DND-41 (cell line): ENCODE measurements around the gene LRRFIP2.
A peak's percentile ranks its signal among the peaks of the same experiment; 100 is the strongest.

Experiments
- ATAC-seq: fragments of 200-7000 bp; cut with Tn5 transposase; 3 replicates; pipeline ENCODE4 v1.9.1; 2021; ENCODE audit warnings: low read depth; ENCODE audit not compliant: insufficient read depth
- DNase-seq: peaks from one replicate; pipeline ENCODE4 v3.0.0-alpha.2; 2020
- H2AFZ ChIP-seq: 2 replicates; pipeline ENCODE4 v1.6.0; 2012; ENCODE audit warnings: low read depth, low read length
- H3K27ac ChIP-seq: 2 replicates; pipeline ENCODE4 v1.5.1; 2012; ENCODE audit warnings: low read length, inconsistent platforms
- H3K27me3 ChIP-seq: fragments of 200-600 bp; sonication (generic); 2 replicates; pipeline ENCODE4 v1.6.0; 2012; ENCODE audit warnings: low read length, mild to moderate bottlenecking, inconsistent platforms; ENCODE audit not compliant: insufficient read depth, poor library complexity
- H3K36me3 ChIP-seq: 2 replicates; pipeline ENCODE4 v1.5.1; 2012; ENCODE audit warnings: low read length, inconsistent platforms; ENCODE audit not compliant: insufficient read depth
- H3K4me1 ChIP-seq: 2 replicates; pipeline ENCODE4 v1.5.1; 2012; ENCODE audit warnings: mild to moderate bottlenecking, low read length; ENCODE audit not compliant: insufficient read depth
- H3K4me2 ChIP-seq: 2 replicates; pipeline ENCODE4 v1.6.0; 2012; ENCODE audit warnings: mild to moderate bottlenecking, moderate library complexity, low read length, inconsistent platforms; ENCODE audit not compliant: insufficient read depth
- H3K4me3 ChIP-seq, 2 experiments: fragments of 200-600 bp in 1 of 2; shearing (Covaris generic) in 1 of 2; 2 replicates each; pipeline ENCODE4 v1.5.1; 2012 to 2016; ENCODE audit warnings: inconsistent platforms in 2 of 2, low read length in 2 of 2, mild to moderate bottlenecking in 2 of 2, low read depth in 1 of 2, moderate library complexity in 1 of 2
- H3K79me2 ChIP-seq: 2 replicates; pipeline ENCODE4 v1.6.0; 2012; ENCODE audit warnings: low read length, inconsistent platforms; ENCODE audit not compliant: insufficient read depth
- H3K9ac ChIP-seq: 2 replicates; pipeline ENCODE4 v1.6.0; 2012; ENCODE audit warnings: low read depth, mild to moderate bottlenecking, inconsistent platforms, low read length, moderate library complexity
- H3K9me3 ChIP-seq: 2 replicates; pipeline ENCODE4 v1.5.1; 2012; ENCODE audit warnings: low read length, moderate library complexity, mild to moderate bottlenecking, inconsistent platforms; ENCODE audit not compliant: insufficient read depth, severe bottlenecking
- H4K20me1 ChIP-seq: 2 replicates; pipeline ENCODE4 v1.6.0; 2012; ENCODE audit warnings: low read length; ENCODE audit not compliant: insufficient read depth
- EZH2 ChIP-seq: IDR thresholded peaks from 3 replicates; pipeline ENCODE4 v1.6.1; 2012; ENCODE audit warnings: borderline replicate concordance, low read depth, mild to moderate bottlenecking, moderate library complexity, low read length, inconsistent platforms; ENCODE audit not compliant: severe bottlenecking
- TF ChIP-seq, protein P1 (sequence below): IDR thresholded peaks from 2 replicates; pipeline ENCODE4 v1.5.1; 2012; ENCODE audit warnings: borderline replicate concordance, low read length, moderate library complexity, mild to moderate bottlenecking; ENCODE audit not compliant: poor library complexity, severe bottlenecking; ENCODE audit errors: extremely low read depth

Gene LRRFIP2

DNA sequence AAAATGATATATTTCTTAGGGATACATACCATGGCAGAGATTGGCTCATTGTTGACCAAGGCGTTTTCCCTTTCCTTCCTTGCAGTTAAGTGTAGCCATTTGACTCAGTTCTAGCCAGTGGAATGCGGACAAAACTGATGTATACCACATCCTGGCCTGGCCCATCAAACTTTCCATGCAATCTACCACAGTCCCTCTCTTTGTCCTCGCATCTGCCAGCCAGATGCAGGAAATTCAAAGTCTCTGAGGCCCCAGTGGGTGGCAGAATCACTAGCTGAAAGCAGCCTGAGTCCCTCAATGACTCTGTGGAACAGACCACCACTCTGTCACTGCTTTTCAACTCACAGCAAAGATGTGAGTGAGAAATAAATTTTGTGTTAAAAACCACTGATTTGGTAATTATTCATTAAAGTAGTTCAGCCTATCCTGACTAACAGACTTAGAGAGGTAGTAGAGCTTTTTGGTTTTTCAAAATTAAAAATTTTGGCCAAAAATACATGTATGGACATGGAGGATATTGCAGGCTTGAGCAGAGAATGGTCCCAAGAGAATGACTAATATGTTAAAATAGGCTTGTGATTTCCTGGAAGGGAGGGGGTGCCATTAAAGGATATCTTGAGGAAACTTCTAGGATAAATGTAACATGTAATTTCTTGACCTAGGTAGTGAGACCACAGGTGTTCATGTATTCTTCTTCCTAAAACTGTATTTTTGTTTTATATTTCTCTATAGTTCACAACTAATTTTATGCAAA, 10.9 kb downstream of the LRRFIP2 start:
- Histone ChIP-seq H3K9me3 (no peaks in the 10 kb centered on the region), H4K20me1 (peaks cover 5% of the 10 kb centered on the region; the same call in 1 of the 2 replicates), H3K4me1 (no peaks in the 10 kb centered on the region), H3K36me3 (peaks cover 16% of the 10 kb centered on the region; the same call in 1 of the 2 replicates), H3K4me2 (no peak overlapping the region), H3K27me3 (no peaks in the 10 kb centered on the region), H2AFZ (no peak overlapping the region), H3K9ac (no peak overlapping the region), H3K27ac (0 out of 2 replicates have a peak overlapping the region, but pooled peaks have one; percentile 11), H3K79me2 (peaks cover 9% of the 10 kb centered on the region; the same call in 1 of the 2 replicates), H3K4me3 (no peak overlapping the region)
- TF ChIP-seq, protein P1, sequence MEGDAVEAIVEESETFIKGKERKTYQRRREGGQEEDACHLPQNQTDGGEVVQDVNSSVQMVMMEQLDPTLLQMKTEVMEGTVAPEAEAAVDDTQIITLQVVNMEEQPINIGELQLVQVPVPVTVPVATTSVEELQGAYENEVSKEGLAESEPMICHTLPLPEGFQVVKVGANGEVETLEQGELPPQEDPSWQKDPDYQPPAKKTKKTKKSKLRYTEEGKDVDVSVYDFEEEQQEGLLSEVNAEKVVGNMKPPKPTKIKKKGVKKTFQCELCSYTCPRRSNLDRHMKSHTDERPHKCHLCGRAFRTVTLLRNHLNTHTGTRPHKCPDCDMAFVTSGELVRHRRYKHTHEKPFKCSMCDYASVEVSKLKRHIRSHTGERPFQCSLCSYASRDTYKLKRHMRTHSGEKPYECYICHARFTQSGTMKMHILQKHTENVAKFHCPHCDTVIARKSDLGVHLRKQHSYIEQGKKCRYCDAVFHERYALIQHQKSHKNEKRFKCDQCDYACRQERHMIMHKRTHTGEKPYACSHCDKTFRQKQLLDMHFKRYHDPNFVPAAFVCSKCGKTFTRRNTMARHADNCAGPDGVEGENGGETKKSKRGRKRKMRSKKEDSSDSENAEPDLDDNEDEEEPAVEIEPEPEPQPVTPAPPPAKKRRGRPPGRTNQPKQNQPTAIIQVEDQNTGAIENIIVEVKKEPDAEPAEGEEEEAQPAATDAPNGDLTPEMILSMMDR: no peak
- TF ChIP-seq EZH2: no peak
- ATAC-seq: no peak
- DNase-seq: no peak

DNA sequence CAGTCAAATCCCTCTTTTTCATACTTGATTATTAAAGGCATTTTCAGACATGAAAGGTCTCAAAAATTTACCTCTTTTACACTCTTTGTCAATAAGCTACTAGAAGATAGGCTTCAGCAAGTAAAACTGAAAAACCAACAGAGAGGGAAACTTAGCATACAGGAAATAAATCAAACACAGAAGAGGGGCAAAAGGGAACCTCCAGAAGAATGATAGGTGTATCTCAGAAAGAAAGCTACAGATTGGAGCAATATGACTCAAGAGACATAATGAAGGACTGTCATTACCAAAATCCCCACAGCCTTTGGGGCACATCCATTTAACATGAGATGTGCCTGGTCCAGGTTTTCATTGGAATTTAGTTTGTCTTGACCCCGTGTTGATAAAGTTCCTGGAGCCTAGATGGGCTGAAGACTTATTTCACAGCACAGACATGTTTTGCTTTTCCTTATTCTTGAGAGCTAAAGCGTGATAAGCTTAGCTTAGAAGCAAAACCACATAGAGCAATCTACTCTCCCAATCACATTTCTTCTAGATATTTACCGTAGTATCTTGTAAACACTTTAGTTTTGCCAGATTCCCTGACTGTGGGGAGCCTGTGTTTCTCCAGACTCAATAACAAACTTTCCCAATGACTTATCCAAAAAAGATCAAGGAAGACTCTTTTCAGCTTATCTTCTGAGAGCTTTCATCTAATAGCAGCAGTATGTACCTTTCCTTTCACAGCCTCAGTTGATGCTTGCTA, 11.7 kb downstream of the LRRFIP2 start:
- Histone ChIP-seq H3K4me1 (no peaks in the 10 kb centered on the region), H3K79me2 (peaks cover 9% of the 10 kb centered on the region; the same call in 1 of the 2 replicates), H3K9ac (no peak overlapping the region), H2AFZ (no peak overlapping the region), H3K27me3 (no peaks in the 10 kb centered on the region), H4K20me1 (peaks cover 5% of the 10 kb centered on the region; the same call in 1 of the 2 replicates), H3K4me2 (no peak overlapping the region), H3K27ac (0 out of 2 replicates have a peak overlapping the region, but pooled peaks have one; percentile 11), H3K4me3 (no peak overlapping the region), H3K9me3 (no peaks in the 10 kb centered on the region), H3K36me3 (peaks cover 12% of the 10 kb centered on the region; the same call in 1 of the 2 replicates)
- DNase-seq: no peak
- ATAC-seq: no peak
- no peak for TF ChIP-seq EZH2
- TF ChIP-seq, protein P1: no peak

DNA sequence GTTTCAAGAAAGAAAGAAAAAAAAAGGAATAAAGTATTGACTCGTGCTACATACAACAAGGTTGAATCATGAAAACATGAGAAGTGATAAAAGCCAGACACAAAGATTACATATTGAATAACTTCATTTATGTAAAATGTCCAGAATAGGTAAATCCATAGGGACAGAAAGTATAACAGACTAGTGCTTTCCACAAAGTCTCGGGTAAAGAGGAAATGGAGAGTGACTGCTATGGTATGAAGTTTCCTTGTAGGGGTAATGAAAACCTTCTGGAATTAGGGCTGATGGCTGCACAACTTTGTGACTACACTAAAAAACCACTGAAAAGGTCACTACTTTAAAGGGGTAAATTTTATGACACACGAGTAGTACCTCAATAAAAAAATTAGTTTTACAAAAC, 13.0 kb downstream of the LRRFIP2 start:
- no peak overlapping the region for H3K4me3 ChIP-seq
- ATAC-seq (no peak), DNase-seq (no peak)
- H3K9me3 ChIP-seq: no peaks in the 10 kb centered on the region
- no peaks in the 10 kb centered on the region for H3K27me3 ChIP-seq
- H3K79me2 ChIP-seq: peaks cover 14% of the 10 kb centered on the region; the same call in 1 of the 2 replicates
- no peak overlapping the region for H2AFZ ChIP-seq
- no peak overlapping the region for H3K9ac ChIP-seq
- H4K20me1 ChIP-seq: peaks cover 5% of the 10 kb centered on the region; the same call in 1 of the 2 replicates
- no peaks in the 10 kb centered on the region for H3K4me1 ChIP-seq
- H3K27ac ChIP-seq: no peak overlapping the region
- H3K36me3 ChIP-seq: peaks cover 12% of the 10 kb centered on the region; the same call in 1 of the 2 replicates
- H3K4me2 ChIP-seq: no peak overlapping the region
- TF ChIP-seq, protein P1: no peak
- no peak for TF ChIP-seq EZH2
